NCI-H2227 (cell line): ENCODE measurements around the gene CAMKV.
A peak's percentile ranks its signal among the peaks of the same experiment; 100 is the strongest.
"Not testable (repeated sequence)": the region's sequence is repeated elsewhere in the genome, so short reads cannot be mapped to it uniquely, and the experiment has no call there.

Experiments
- DNase-seq: peaks from one replicate; lab custom pipeline; 2025; ENCODE audit not compliant: unreplicated experiment; lab: John Stamatoyannopoulos, UW

Gene CAMKV

GRCh38 chr3:49856181-49857005 is 13.3 kb downstream of the CAMKV start, which contains the start of gene TRAIP:
Gene TRAIP (minus strand): TSS chr3:49856564. CDS start chr3:49856453, 111 bp downstream.
- peak; percentile 96 for DNase-seq

- no peak for DNase-seq
These were observed 14.0 kb downstream of the CAMKV start for GRCh38 chr3:49855662-49856061.

- no peak for DNase-seq
These were observed 24.0 kb downstream of the CAMKV start for GRCh38 chr3:49845694-49846093.

GRCh38 chr3:49844464-49845183 is 25.1 kb downstream of the CAMKV start:
- DNase-seq: no peak

- DNase-seq: no peak
These were observed 26.7 kb downstream of the CAMKV start for GRCh38 chr3:49842843-49843517.

GRCh38 chr3:49841806-49842205 is 27.9 kb downstream of the CAMKV start:
- DNase-seq: no peak

- DNase-seq: no peak
These were observed 28.5 kb downstream of the CAMKV start for GRCh38 chr3:49841126-49841696.

- no peak for DNase-seq
These were observed 29.3 kb downstream of the CAMKV start for GRCh38 chr3:49840388-49840787.

GRCh38 chr3:49839193-49839809 is 30.4 kb downstream of the CAMKV start:
- DNase-seq: peak; percentile 68

- no peak for DNase-seq
These were observed 38.4 kb downstream of the CAMKV start for GRCh38 chr3:49831341-49831740.

GRCh38 chr3:49826016-49826415 is 43.7 kb downstream of the CAMKV start:
- no peak for DNase-seq

GRCh38 chr3:49823131-49823530 is 46.6 kb downstream of the CAMKV start:
- DNase-seq: not testable (repeated sequence)

GRCh38 chr3:49813497-49814174 is 56.1 kb downstream of the CAMKV start, which contains the start of gene UBA7:
Gene UBA7 (minus strand): TSS chr3:49813953. CDS start chr3:49813787, 166 bp downstream.
- no peak for DNase-seq

GRCh38 chr3:49812916-49813496 is 56.7 kb downstream of the CAMKV start:
- DNase-seq: no peak
